Peyer's patch (tissue), 4 donors: Measurements from ENCODE around the gene RTL5.

Experiments
- POLR2A ChIP-seq, 2 donors: fragments of 450-650 bp; IDR thresholded peaks; one replicate each; pipeline ENCODE4 v1.5.1; 2017; ENCODE audit warnings: antibody characterized with exemption in 2 of 2, mild to moderate bottlenecking in 2 of 2, moderate library complexity in 2 of 2
- TF ChIP-seq, protein P1 (sequence below), 6 experiments: fragments of 450-650 bp in 4 of 6; fragments of 200-600 bp in 2 of 6; sonication (generic) in 1 of 6; IDR thresholded peaks; one replicate each; pipeline ENCODE4 v1.5.1; 2017 to 2019; ENCODE audit warnings: antibody characterized with exemption in 6 of 6, mild to moderate bottlenecking in 3 of 6, moderate library complexity in 1 of 6

GRCh38 chrX:72125331-72126047, 6.2 kb downstream of the RTL5 start:
- TF ChIP-seq, protein P1, sequence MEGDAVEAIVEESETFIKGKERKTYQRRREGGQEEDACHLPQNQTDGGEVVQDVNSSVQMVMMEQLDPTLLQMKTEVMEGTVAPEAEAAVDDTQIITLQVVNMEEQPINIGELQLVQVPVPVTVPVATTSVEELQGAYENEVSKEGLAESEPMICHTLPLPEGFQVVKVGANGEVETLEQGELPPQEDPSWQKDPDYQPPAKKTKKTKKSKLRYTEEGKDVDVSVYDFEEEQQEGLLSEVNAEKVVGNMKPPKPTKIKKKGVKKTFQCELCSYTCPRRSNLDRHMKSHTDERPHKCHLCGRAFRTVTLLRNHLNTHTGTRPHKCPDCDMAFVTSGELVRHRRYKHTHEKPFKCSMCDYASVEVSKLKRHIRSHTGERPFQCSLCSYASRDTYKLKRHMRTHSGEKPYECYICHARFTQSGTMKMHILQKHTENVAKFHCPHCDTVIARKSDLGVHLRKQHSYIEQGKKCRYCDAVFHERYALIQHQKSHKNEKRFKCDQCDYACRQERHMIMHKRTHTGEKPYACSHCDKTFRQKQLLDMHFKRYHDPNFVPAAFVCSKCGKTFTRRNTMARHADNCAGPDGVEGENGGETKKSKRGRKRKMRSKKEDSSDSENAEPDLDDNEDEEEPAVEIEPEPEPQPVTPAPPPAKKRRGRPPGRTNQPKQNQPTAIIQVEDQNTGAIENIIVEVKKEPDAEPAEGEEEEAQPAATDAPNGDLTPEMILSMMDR (IDR thresholded peaks at IDR 0.05): no peak
- TF ChIP-seq POLR2A (IDR thresholded peaks at IDR 0.05): no peak
